Stimulated activated memory B cell treated with anti-CD40 and anti-IgM and Interleukin-4, amounts not matched to agents 10 μg/mL and 1 μg/mL and 100 μg/mL, for 72 hours (primary cell): Measurements from ENCODE around the gene ADCY3.
A peak's percentile ranks its signal among the peaks of the same experiment; 100 is the strongest.

Source experiments
- ATAC-seq: fragments of 150-1000 bp; cut with Tn5 transposase; 2 replicates; pipeline ENCODE4 v1.10.0; 2021
- H3K27ac Mint-ChIP-seq: one replicate; pipeline ENCODE4 v1.8.0; 2022; ENCODE audit warnings: mild to moderate bottlenecking, mixed read lengths
- H3K27me3 Mint-ChIP-seq: one replicate; pipeline ENCODE4 v1.8.0; 2022; ENCODE audit warnings: mixed read lengths
- H3K36me3 Mint-ChIP-seq: one replicate; pipeline ENCODE4 v1.8.0; 2022; ENCODE audit warnings: mixed read lengths
- H3K4me1 Mint-ChIP-seq: one replicate; pipeline ENCODE4 v1.8.0; 2022; ENCODE audit warnings: mixed read lengths
- H3K4me3 Mint-ChIP-seq: one replicate; pipeline ENCODE4 v1.8.0; 2022; ENCODE audit warnings: mild to moderate bottlenecking, moderate library complexity, mixed read lengths
- H3K9me3 Mint-ChIP-seq: one replicate; pipeline ENCODE4 v1.8.0; 2022; ENCODE audit warnings: mixed read lengths

ADCY3 gene

DNA sequence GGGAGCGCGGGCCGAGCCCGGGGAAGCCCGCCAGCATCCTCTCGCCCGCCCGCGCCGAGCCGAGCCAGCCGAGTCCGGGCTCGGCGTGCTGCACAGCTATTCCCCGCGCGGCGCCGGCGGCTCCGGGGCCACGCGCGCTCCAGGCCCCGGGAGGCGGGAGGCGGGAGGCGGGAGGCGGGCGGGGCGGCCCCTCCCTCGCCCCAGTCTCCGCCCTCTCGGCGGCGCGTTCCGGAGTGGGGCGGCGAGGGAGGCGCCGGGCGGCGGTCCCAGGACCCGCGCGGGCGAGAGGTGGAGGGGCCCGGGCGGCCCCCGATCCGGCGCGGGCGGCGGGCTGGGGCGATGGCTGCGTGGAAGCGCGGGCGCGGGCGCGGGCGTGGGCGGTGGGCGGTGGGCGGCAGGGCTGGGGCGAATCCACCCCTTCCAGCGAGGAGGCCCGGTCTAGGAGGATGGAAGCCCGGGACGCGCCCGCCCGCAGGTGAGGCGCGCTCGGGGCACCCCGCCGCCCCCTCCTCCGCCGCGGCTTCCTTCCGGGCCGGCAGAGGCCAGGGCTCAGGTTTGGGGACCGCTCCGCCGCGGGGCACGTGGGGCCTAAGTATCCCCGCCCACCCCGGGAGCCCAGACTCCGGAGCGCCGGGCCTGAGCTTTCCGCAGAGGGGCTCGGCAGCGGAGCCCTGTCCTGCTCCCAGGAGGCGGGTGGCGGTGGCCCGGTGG, at the start of gene ADCY3:
ADCY3 (minus strand) TSS at position 140 of the 711 bp plus-strand sequence. CDS start 1,250 bp downstream, outside the sequence.
- H3K9me3 Mint-ChIP-seq: no peaks in the 10 kb centered on the region
- ATAC-seq: peak; percentile 81

GRCh38 chr2:24969784-24970183, 49.7 kb upstream of the ADCY3 start:
- ATAC-seq: no peak
- Mint-ChIP-seq H3K9me3 (no peaks in the 10 kb centered on the region), H3K4me3 (no peak overlapping the region), H3K36me3 (peaks cover 15% of the 10 kb centered on the region), H3K4me1 (peaks cover 15% of the 10 kb centered on the region), H3K27ac (no peak overlapping the region), H3K27me3 (no peaks in the 10 kb centered on the region)

More for the DNA sequence above, at the start of gene ADCY3:
- H3K27ac Mint-ChIP-seq: peak within 1 kb of the TSS; percentile 21
- H3K36me3 Mint-ChIP-seq: peaks cover 10% of the 10 kb centered on the region
- peaks cover 35% of the 10 kb centered on the region for H3K4me1 Mint-ChIP-seq
- peak within 1 kb of the TSS; percentile 77 for H3K4me3 Mint-ChIP-seq
- peaks cover 6% of the 10 kb centered on the region for H3K27me3 Mint-ChIP-seq

- H3K4me3 Mint-ChIP-seq: no peak overlapping the region
- peaks cover 83% of the 10 kb centered on the region for H3K36me3 Mint-ChIP-seq
Measured at GRCh38 chr2:24961903-24962302, 41.9 kb upstream of the ADCY3 start.

GRCh38 chr2:24959761-24960160, 39.7 kb upstream of the ADCY3 start:
- no peaks in the 10 kb centered on the region for H3K27me3 Mint-ChIP-seq
- peaks cover 89% of the 10 kb centered on the region for H3K36me3 Mint-ChIP-seq
- H3K4me3 Mint-ChIP-seq: no peak overlapping the region
- ATAC-seq: no peak
- no peak overlapping the region for H3K27ac Mint-ChIP-seq
- H3K9me3 Mint-ChIP-seq: peaks cover 7% of the 10 kb centered on the region
- H3K4me1 Mint-ChIP-seq: no peaks in the 10 kb centered on the region

More at GRCh38 chr2:24961903-24962302, 41.9 kb upstream of the ADCY3 start:
- H3K27ac Mint-ChIP-seq: no peak overlapping the region
- no peaks in the 10 kb centered on the region for H3K9me3 Mint-ChIP-seq
- no peaks in the 10 kb centered on the region for H3K27me3 Mint-ChIP-seq
- H3K4me1 Mint-ChIP-seq: no peaks in the 10 kb centered on the region
- ATAC-seq: no peak

- no peak overlapping the region for H3K27ac Mint-ChIP-seq
- H3K27me3 Mint-ChIP-seq: no peaks in the 10 kb centered on the region
- ATAC-seq: no peak
- peaks cover 94% of the 10 kb centered on the region for H3K36me3 Mint-ChIP-seq
- peaks cover 7% of the 10 kb centered on the region for H3K9me3 Mint-ChIP-seq
- H3K4me1 Mint-ChIP-seq: no peaks in the 10 kb centered on the region
- no peak overlapping the region for H3K4me3 Mint-ChIP-seq
Measured at GRCh38 chr2:24958411-24958935, 38.4 kb upstream of the ADCY3 start.

DNA sequence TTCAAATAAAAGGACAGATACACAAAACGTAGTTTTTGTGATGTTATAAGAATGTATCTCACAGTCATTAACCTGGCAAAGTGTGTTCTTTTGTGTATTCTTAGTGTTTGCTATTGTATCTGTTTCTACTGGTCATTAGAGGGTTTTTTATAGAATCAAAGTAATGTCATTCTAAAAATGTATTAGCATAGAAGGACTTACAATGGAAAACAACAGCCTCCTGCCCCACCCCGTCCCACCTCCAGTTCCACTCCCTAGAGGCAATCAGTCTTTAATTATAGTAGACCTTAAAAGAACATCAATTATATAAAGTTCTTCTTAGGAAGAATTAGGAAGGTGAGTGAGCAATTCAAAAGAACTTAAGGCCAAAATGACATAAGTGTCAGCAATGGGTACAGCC, 37.9 kb upstream of the ADCY3 start:
- H3K4me1 Mint-ChIP-seq: no peaks in the 10 kb centered on the region

DNA sequence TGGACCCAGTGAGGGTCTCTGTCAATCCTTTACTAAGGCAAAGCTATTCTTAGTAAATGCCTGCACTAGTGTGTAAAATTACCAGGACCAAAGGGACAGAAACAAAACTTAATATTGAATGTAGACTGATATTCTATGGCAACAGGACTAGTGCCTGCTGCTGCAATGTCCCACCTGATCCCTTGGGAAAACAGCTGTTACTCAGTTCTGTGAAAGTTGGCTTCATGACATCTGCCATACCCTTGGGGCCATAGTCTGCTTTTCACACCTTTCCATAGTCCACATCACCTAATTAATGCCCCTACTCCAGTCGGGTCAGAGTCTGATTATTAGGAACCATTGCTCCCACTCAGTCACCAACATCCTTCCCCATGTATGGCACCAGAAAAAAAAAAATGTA, 37.2 kb upstream of the ADCY3 start:
- peaks cover 97% of the 10 kb centered on the region for H3K36me3 Mint-ChIP-seq
- H3K27me3 Mint-ChIP-seq: no peaks in the 10 kb centered on the region
- no peak overlapping the region for H3K27ac Mint-ChIP-seq
- H3K4me3 Mint-ChIP-seq: no peak overlapping the region
- H3K9me3 Mint-ChIP-seq: peaks cover 7% of the 10 kb centered on the region
- no peak for ATAC-seq
- no peaks in the 10 kb centered on the region for H3K4me1 Mint-ChIP-seq

More for the DNA sequence above, 37.9 kb upstream of the ADCY3 start:
- Mint-ChIP-seq H3K27me3 (no peaks in the 10 kb centered on the region), H3K4me3 (no peak overlapping the region), H3K27ac (no peak overlapping the region), H3K36me3 (peaks cover 96% of the 10 kb centered on the region), H3K9me3 (peaks cover 7% of the 10 kb centered on the region)
- no peak for ATAC-seq

DNA sequence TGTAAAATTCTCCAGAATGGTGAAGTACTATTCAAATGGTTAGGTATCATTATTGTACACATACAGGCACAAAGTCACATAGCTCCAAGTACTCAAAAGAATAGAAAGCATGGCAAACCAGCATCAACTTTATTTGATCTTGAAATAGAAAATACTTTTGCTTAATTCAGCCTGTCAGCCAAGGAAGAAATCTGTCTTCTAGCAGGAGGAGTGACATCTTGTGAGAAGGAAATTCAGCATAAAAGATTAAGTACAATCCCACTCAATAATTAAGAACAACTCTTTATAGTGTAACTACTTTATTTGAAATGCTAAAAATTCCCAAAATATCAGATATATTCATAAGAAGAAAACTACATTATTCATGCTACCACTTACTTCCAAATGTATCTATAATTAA, 35.9 kb upstream of the ADCY3 start:
- no peaks in the 10 kb centered on the region for H3K4me1 Mint-ChIP-seq
- no peak overlapping the region for H3K27ac Mint-ChIP-seq
- peaks cover 7% of the 10 kb centered on the region for H3K9me3 Mint-ChIP-seq
- no peak overlapping the region for H3K4me3 Mint-ChIP-seq
- H3K27me3 Mint-ChIP-seq: no peaks in the 10 kb centered on the region
- ATAC-seq: no peak
- peaks cover 96% of the 10 kb centered on the region for H3K36me3 Mint-ChIP-seq

- no peak overlapping the region for H3K4me3 Mint-ChIP-seq
- no peak overlapping the region for H3K27ac Mint-ChIP-seq
- no peak for ATAC-seq
- H3K4me1 Mint-ChIP-seq: no peaks in the 10 kb centered on the region
- H3K27me3 Mint-ChIP-seq: no peaks in the 10 kb centered on the region
- H3K36me3 Mint-ChIP-seq: peaks cover 93% of the 10 kb centered on the region
- peaks cover 7% of the 10 kb centered on the region for H3K9me3 Mint-ChIP-seq
Measured at GRCh38 chr2:24955232-24955631, 35.2 kb upstream of the ADCY3 start.

DNA sequence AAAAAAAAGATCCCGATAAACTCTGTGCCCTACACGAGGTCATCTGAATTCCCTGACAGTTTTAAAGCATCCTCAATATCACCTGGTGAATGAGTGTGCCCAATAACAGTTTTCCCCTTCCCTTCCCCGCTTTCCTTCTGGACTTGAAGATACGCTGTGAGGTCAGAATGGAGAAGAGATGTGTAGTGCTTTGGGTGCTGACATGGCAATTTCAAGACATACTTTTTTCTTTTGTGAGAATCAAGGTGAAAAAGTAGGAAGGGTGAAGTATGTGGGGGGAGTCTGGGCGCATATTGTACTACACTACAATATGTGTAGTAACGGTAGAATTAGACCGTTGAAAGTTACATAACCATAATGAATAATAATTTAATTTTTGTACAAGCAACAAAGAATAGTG, 30.1 kb upstream of the ADCY3 start:
- H3K4me1 Mint-ChIP-seq: no peaks in the 10 kb centered on the region
- H3K27me3 Mint-ChIP-seq: no peaks in the 10 kb centered on the region
- H3K27ac Mint-ChIP-seq: no peak overlapping the region
- no peak for ATAC-seq
- H3K36me3 Mint-ChIP-seq: peaks cover 81% of the 10 kb centered on the region
- H3K9me3 Mint-ChIP-seq: peaks cover 4% of the 10 kb centered on the region
- no peak overlapping the region for H3K4me3 Mint-ChIP-seq

- Mint-ChIP-seq H3K4me3 (no peak overlapping the region), H3K27ac (no peak overlapping the region), H3K4me1 (no peaks in the 10 kb centered on the region), H3K36me3 (peaks cover 66% of the 10 kb centered on the region), H3K9me3 (no peaks in the 10 kb centered on the region), H3K27me3 (no peaks in the 10 kb centered on the region)
- ATAC-seq: no peak
Measured at GRCh38 chr2:24948506-24948905, 28.5 kb upstream of the ADCY3 start.

DNA sequence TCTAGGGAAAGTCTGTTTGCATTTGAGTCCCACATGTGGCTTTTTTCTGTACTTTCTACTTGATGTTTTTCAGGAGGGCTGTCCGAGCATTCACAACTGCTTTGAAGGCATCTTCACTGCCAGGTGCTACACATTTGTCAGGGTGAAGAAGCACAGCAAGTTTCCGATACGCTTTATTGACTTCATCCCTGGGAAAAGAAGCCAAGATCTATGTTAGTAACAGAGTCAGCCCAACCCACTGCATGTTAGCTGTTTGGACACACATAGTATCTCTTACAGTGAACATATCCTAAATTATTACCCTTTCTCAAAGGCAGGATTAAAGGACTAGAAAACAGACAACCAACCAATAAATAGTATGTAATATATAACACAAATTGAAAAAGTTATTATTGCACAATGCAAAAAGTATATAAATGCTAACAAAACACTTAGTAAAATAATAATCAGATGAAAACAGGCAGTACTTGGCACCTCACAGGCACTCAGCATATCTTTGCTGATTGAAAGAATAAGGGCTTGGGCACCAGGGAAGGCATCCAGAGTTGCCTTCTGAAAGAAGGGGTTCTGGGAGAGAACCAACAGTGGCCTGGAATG, 27.6 kb upstream of the ADCY3 start:
- no peaks in the 10 kb centered on the region for H3K27me3 Mint-ChIP-seq
- H3K36me3 Mint-ChIP-seq: peaks cover 62% of the 10 kb centered on the region
- H3K4me3 Mint-ChIP-seq: no peak overlapping the region
- H3K9me3 Mint-ChIP-seq: no peaks in the 10 kb centered on the region
- no peak overlapping the region for H3K27ac Mint-ChIP-seq
- H3K4me1 Mint-ChIP-seq: no peaks in the 10 kb centered on the region
- no peak for ATAC-seq

GRCh38 chr2:24945907-24946306, 25.9 kb upstream of the ADCY3 start:
- ATAC-seq: no peak
- Mint-ChIP-seq H3K27ac (no peak overlapping the region), H3K36me3 (peaks cover 46% of the 10 kb centered on the region), H3K4me3 (no peak overlapping the region), H3K27me3 (no peaks in the 10 kb centered on the region), H3K4me1 (no peaks in the 10 kb centered on the region), H3K9me3 (no peaks in the 10 kb centered on the region)

DNA sequence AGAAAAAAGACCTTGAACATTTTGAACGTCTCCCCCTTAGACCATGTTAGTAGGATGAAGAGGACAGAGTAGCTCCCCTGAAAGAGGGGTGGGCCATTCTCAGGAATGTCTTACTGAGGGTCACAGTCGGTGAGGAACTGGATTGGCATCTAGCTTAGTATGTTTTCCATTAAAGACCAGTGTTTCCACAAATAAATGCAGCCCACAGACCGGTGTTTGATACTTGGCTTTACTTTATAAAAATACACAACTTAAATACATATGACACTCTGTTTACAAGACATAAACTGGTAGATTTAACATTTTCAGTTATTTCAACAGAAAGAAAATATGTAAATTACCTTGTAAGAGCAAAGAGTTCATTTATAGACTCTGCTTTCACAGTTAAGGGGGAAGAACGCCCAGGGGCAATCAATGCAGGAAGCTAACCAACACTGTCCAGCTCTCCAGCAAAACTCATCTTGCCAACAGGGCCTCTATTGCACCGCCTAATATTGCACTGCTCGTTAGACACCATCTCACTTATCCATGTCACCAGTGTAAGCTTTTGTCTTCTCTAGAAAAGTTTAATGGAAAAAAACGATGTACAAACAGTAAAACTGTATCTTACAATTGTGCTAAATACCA, 23.5 kb upstream of the ADCY3 start:
- H3K4me3 Mint-ChIP-seq: no peak overlapping the region
- H3K27me3 Mint-ChIP-seq: no peaks in the 10 kb centered on the region
- no peak for ATAC-seq
- no peaks in the 10 kb centered on the region for H3K9me3 Mint-ChIP-seq
- H3K4me1 Mint-ChIP-seq: no peaks in the 10 kb centered on the region
- H3K36me3 Mint-ChIP-seq: peaks cover 36% of the 10 kb centered on the region
- H3K27ac Mint-ChIP-seq: no peak overlapping the region

DNA sequence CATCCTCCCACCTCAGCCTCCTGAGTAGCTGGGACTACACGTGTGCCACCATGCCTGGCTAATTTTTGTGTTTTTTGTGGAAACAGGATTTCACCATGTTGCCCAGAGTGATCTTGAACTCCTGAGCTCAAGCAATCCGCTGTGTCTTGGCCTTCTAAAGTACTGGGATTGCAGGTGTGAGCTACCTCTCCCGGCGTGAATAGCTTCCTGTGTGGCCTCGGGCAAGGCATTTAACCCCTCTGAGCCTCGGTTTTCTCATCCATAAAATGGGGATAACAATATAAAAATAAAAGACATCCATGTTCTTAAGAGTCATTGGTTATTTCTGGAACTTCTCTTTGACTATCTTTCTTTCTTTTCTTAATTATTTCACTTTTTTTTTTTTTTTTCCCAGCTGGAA, 19.3 kb upstream of the ADCY3 start:
- Mint-ChIP-seq H3K27ac (no peak overlapping the region), H3K4me1 (no peaks in the 10 kb centered on the region), H3K9me3 (no peaks in the 10 kb centered on the region), H3K36me3 (peaks cover 5% of the 10 kb centered on the region), H3K4me3 (no peak overlapping the region), H3K27me3 (no peaks in the 10 kb centered on the region)
- ATAC-seq: no peak

DNA sequence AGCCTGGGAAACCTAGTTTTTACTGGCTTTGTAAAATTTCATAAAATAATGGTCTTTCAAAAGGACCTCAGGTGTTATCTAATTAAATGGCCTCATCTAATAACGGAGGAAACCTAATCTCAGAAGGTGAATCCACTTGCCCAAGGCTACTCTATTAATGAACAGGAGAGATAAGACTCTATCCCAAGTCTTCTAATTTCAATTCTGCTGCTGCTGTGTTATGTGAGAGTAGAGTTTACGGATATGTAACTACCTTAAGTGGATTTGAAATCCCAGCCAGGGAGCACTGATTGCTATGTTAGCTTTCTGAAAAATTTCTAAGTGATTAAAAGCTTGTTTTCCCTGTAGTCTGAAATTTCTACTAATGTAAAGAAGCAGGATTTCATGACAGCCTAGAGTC, 17.2 kb upstream of the ADCY3 start:
- no peak for ATAC-seq
- Mint-ChIP-seq H3K36me3 (no peaks in the 10 kb centered on the region), H3K27ac (no peak overlapping the region), H3K4me3 (no peak overlapping the region), H3K4me1 (no peaks in the 10 kb centered on the region), H3K27me3 (no peaks in the 10 kb centered on the region), H3K9me3 (no peaks in the 10 kb centered on the region)
